MM.1S (cell line): ENCODE measurements around the gene APEH.

ENCODE experiments used
- DNase-seq: peaks from one replicate; pipeline ENCODE4 v3.0.0-alpha.2; 2015
- H2AFZ ChIP-seq: fragments of 300-600 bp; sonication (generic); 2 replicates; pipeline ENCODE4 v1.6.0; 2016; ENCODE audit warnings: antibody characterized with exemption, low read length
- H3F3A ChIP-seq: fragments of 300-600 bp; sonication (generic); 2 replicates; pipeline ENCODE4 v1.6.1; 2016; ENCODE audit warnings: mild to moderate bottlenecking, antibody characterized with exemption, low read length, moderate library complexity, mixed read lengths; ENCODE audit not compliant: insufficient read depth
- H3K27ac ChIP-seq: fragments of 300-600 bp; sonication (generic); 2 replicates; pipeline ENCODE4 v1.5.1; 2016; ENCODE audit warnings: mild to moderate bottlenecking, low read length
- H3K27me3 ChIP-seq: fragments of 300-600 bp; sonication (generic); replicated peaks from 2 replicates; pipeline ENCODE4 v1.6.0; 2016; ENCODE audit warnings: low read length; ENCODE audit not compliant: insufficient read depth
- H3K36me3 ChIP-seq: fragments of 300-600 bp; sonication (generic); replicated peaks from 2 replicates; pipeline ENCODE4 v1.6.1; 2016; ENCODE audit warnings: mild to moderate bottlenecking, low read length, mixed read lengths; ENCODE audit not compliant: insufficient read depth
- H3K4me1 ChIP-seq: fragments of 300-600 bp; sonication (generic); 2 replicates; pipeline ENCODE4 v1.6.1; 2016; ENCODE audit warnings: low read length, mixed read lengths
- H3K4me2 ChIP-seq: fragments of 300-600 bp; sonication (generic); 2 replicates; pipeline ENCODE4 v1.6.0; 2016; ENCODE audit warnings: low read depth, low read length
- H3K4me3 ChIP-seq: fragments of 300-600 bp; sonication (generic); 2 replicates; pipeline ENCODE4 v1.5.1; 2016; ENCODE audit warnings: low read length, mixed read lengths
- H3K79me2 ChIP-seq: fragments of 300-600 bp; sonication (generic); 2 replicates; pipeline ENCODE4 v1.6.1; 2016; ENCODE audit warnings: mixed run types, low read length, mixed read lengths
- H3K9ac ChIP-seq: fragments of 300-600 bp; sonication (generic); 2 replicates; pipeline ENCODE4 v1.6.1; 2016; ENCODE audit warnings: low read length, mixed read lengths
- H3K9me2 ChIP-seq: fragments of 300-600 bp; sonication (generic); replicated peaks from 2 replicates; pipeline ENCODE4 v1.6.1; 2016; ENCODE audit warnings: mild to moderate bottlenecking, low read length, mixed read lengths; ENCODE audit not compliant: insufficient read depth
- H3K9me3 ChIP-seq: fragments of 300-600 bp; sonication (generic); replicated peaks from 2 replicates; pipeline ENCODE4 v1.6.1; 2016; ENCODE audit warnings: mild to moderate bottlenecking, low read length, mixed read lengths; ENCODE audit not compliant: insufficient read depth
- H4K20me1 ChIP-seq: fragments of 300-600 bp; sonication (generic); 2 replicates; pipeline ENCODE4 v1.6.1; 2016; ENCODE audit warnings: mild to moderate bottlenecking, low read length, moderate library complexity, mixed read lengths; ENCODE audit not compliant: insufficient read depth
- EZH2 ChIP-seq: fragments of 300-600 bp; sonication (generic); optimal IDR thresholded peaks from 2 replicates; pipeline ENCODE3; 2017; ENCODE audit warnings: low read depth, mild to moderate bottlenecking, antibody characterized with exemption, low read length, mixed read lengths
- EZH2phosphoT487 ChIP-seq: fragments of 300-600 bp; sonication (generic); IDR thresholded peaks from 2 replicates; pipeline ENCODE4 v1.6.1; 2018; ENCODE audit warnings: antibody characterized with exemption, low read length
- TF ChIP-seq, protein P1 (sequence below): fragments of 300-600 bp; sonication (generic); IDR thresholded peaks from 2 replicates; pipeline ENCODE4 v1.5.1; 2016; ENCODE audit warnings: antibody characterized with exemption, low read length, mixed read lengths

The APEH gene

DNA sequence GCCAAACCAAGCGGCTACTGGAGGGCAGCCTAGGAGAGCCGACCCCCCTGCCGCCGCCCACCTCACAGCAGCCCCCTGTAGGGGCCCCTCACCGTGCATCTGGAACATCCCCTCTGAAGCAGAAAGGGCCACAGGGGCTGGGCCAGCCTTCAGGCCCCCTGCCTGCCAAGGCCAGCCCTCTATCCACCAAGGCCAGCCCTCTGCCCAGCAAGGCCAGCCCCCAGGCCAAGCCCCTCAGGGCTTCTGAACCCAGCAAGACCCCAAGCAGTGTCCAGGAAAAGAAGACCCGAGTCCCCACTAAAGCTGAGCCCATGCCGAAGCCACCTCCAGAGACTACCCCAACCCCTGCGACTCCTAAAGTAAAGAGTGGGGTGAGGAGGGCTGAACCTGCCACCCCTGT lies 23.5 kb upstream of the APEH start:
- no peaks in the 10 kb centered on the region for H3F3A ChIP-seq
- H3K4me1 ChIP-seq, result peaks cover 25% of the 10 kb centered on the region
- H3K9me2 ChIP-seq, result no peaks in the 10 kb centered on the region
- H2AFZ ChIP-seq, result no peak overlapping the region
- no peak overlapping the region for H3K4me3 ChIP-seq
- no peaks in the 10 kb centered on the region for H3K36me3 ChIP-seq
- no peak for DNase-seq
- TF ChIP-seq EZH2phosphoT487 (no peak), EZH2 (no peak)
- TF ChIP-seq, protein P1, sequence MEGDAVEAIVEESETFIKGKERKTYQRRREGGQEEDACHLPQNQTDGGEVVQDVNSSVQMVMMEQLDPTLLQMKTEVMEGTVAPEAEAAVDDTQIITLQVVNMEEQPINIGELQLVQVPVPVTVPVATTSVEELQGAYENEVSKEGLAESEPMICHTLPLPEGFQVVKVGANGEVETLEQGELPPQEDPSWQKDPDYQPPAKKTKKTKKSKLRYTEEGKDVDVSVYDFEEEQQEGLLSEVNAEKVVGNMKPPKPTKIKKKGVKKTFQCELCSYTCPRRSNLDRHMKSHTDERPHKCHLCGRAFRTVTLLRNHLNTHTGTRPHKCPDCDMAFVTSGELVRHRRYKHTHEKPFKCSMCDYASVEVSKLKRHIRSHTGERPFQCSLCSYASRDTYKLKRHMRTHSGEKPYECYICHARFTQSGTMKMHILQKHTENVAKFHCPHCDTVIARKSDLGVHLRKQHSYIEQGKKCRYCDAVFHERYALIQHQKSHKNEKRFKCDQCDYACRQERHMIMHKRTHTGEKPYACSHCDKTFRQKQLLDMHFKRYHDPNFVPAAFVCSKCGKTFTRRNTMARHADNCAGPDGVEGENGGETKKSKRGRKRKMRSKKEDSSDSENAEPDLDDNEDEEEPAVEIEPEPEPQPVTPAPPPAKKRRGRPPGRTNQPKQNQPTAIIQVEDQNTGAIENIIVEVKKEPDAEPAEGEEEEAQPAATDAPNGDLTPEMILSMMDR, result no peak
- no peaks in the 10 kb centered on the region for H4K20me1 ChIP-seq
- no peaks in the 10 kb centered on the region for H3K9me3 ChIP-seq
- no peak overlapping the region for H3K4me2 ChIP-seq
- 0 out of 2 replicates have a peak, but pooled peaks cover 7% of the 10 kb centered on the region for H3K27me3 ChIP-seq
- no peak overlapping the region for H3K27ac ChIP-seq
- no peak overlapping the region for H3K9ac ChIP-seq
- H3K79me2 ChIP-seq, result no peaks in the 10 kb centered on the region

DNA sequence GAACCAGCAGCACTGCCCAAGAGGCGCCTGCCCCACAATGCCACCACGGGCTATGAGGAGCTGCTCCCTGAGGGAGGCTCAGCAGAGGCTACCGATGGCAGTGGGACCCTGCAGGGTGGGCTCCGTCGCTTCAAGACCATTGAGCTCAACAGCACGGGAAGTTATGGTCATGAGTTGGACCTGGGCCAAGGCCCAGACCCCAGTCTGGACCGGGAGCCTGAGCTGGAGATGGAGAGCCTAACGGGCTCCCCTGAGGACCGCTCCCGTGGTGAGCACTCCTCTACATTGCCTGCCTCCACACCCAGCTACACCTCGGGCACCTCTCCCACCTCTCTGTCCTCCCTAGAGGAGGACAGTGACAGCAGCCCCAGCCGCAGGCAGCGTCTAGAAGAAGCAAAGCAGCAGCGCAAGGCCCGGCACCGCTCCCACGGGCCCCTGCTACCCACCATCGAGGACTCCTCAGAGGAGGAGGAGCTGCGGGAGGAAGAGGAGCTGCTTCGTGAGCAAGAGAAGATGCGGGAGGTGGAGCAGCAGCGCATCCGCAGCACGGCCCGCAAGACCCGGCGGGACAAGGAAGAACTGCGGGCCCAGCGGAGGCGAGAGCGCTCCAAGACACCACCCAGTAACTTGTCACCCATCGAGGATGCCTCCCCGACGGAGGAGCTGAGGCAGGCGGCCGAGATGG lies 21.8 kb upstream of the APEH start:
- no peak overlapping the region for H3K9ac ChIP-seq
- TF ChIP-seq EZH2phosphoT487 (no peak), EZH2 (no peak)
- TF ChIP-seq, protein P1, result no peak

DNA sequence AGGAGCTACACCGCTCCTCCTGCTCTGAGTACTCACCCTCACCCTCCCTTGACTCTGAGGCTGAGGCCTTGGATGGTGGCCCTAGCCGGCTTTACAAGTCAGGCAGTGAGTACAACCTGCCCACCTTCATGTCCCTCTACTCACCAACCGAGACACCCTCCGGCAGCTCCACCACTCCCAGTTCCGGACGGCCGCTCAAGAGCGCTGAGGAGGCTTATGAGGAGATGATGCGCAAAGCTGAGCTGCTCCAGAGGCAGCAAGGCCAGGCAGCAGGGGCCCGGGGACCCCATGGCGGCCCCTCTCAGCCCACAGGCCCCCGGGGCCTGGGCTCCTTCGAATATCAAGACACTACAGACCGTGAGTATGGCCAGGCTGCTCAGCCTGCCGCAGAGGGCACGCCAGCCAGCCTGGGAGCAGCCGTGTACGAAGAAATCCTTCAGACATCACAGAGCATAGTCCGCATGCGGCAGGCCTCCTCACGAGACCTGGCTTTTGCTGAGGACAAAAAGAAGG lies 21.2 kb upstream of the APEH start:
- Histone ChIP-seq H3K27me3 (peaks cover 14% of the 10 kb centered on the region; the same call in 1 of the 2 replicates), H4K20me1 (no peaks in the 10 kb centered on the region), H3K36me3 (no peaks in the 10 kb centered on the region), H3K9me3 (no peaks in the 10 kb centered on the region), H2AFZ (no peak overlapping the region), H3F3A (no peaks in the 10 kb centered on the region), H3K9ac (no peak overlapping the region), H3K27ac (no peak overlapping the region), H3K4me1 (peaks cover 17% of the 10 kb centered on the region), H3K79me2 (no peaks in the 10 kb centered on the region), H3K4me3 (no peak overlapping the region), H3K9me2 (no peaks in the 10 kb centered on the region), H3K4me2 (no peak overlapping the region)
- no peak for TF ChIP-seq EZH2
- TF ChIP-seq EZH2phosphoT487, result no peak
- TF ChIP-seq, protein P1, result no peak
- DNase-seq, result no peak

More for the DNA sequence above, 21.8 kb upstream of the APEH start:
- no peaks in the 10 kb centered on the region for H3F3A ChIP-seq
- H3K4me2 ChIP-seq, result no peak overlapping the region
- H3K9me2 ChIP-seq, result no peaks in the 10 kb centered on the region
- no peak overlapping the region for H3K4me3 ChIP-seq
- H3K79me2 ChIP-seq, result no peaks in the 10 kb centered on the region
- peaks cover 23% of the 10 kb centered on the region for H3K4me1 ChIP-seq
- no peak for DNase-seq
- no peaks in the 10 kb centered on the region for H3K9me3 ChIP-seq
- no peaks in the 10 kb centered on the region for H3K36me3 ChIP-seq
- H2AFZ ChIP-seq, result no peak overlapping the region
- H4K20me1 ChIP-seq, result no peaks in the 10 kb centered on the region
- no peak overlapping the region for H3K27ac ChIP-seq
- peaks cover 14% of the 10 kb centered on the region; the same call in 1 of the 2 replicates for H3K27me3 ChIP-seq
